ENCODE data around the gene TMEM123. TPM values are rescaled to one million over a fixed set of nuclear protein-coding genes. Genes with fewer than 3 reads are reported as not detected.

Gene TMEM123
- total and polyA plus RNA-seq, 2 of the 13 experiments (the other 11 are each of a cell fraction or from before 2014, with no cell fraction given), result 365 to 2,761 TPM

DNA sequence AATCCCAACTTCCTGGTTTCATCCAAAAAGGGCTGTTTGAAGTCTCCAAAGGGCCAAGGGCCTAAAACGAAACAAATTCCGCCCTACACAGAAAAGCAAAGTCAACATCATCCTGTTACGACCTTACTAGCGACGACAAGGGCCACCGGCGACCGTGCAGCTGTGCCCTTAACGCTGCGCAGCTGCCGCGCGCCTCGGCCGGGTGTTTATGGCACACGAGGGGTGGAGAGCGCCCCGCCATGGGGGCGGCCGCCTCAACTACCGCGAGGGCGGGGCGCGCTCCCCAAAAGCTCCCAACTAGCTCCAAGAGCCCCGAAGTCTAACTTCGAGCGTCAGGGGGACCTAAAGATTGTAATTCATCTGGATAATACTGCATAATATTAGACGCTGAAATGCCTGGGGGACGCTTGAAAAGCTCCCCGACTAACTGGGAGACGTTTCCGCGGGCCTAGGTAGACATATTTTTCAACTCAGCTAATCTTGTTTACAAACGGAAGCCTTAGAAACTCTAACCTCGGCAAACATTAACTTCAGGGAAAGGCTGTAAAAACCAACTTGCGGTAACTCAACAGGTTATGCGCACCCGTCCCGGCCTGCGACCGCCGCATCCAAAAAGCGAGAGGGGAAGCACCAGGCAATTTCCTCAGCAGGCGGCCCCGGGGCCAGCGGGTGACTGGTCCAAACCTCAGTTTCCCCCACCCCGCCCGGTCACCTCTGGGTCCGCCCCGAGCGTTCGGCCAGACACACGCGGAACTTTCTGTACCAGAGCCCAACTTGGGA lies 694 bp downstream of the TMEM123 start (continued):
- TF ChIP-seq ZNF800 (CRISPR knock-in tag; IDR thresholded peaks at IDR 0.05) (peak; percentile 75; the same call in 1 of the 2 replicates), ZNF264 (CRISPR knock-in tag; IDR thresholded peaks at IDR 0.05) (peak; percentile 52), ZNF501 (CRISPR knock-in tag; IDR thresholded peaks at IDR 0.05) (no peak; the same call in 1 of the 2 replicates), CHD2 (IDR thresholded peaks at IDR 0.05; ENCODE audit: low read depth, low read length) (peak; percentile 40; the same call in 1 of the 2 replicates), RORA (CRISPR knock-in tag; IDR thresholded peaks at IDR 0.05) (no peak), MAF1 (CRISPR knock-in tag; IDR thresholded peaks at IDR 0.05; ENCODE audit: borderline replicate concordance) (no peak), ZNF766 (CRISPR knock-in tag; IDR thresholded peaks at IDR 0.05; ENCODE audit: borderline replicate concordance) (no peak), SKIL (CRISPR knock-in tag; IDR thresholded peaks at IDR 0.05; ENCODE audit: borderline replicate concordance) (peak; percentile 81), ZNF749 (CRISPR knock-in tag; IDR thresholded peaks at IDR 0.05; ENCODE audit: borderline replicate concordance) (no peak), KDM6A (CRISPR knock-in tag; IDR thresholded peaks at IDR 0.05; ENCODE audit: low read depth) (no peak), CENPX (CRISPR knock-in tag; IDR thresholded peaks at IDR 0.05) (no peak), ZNF660 (CRISPR knock-in tag; IDR thresholded peaks at IDR 0.05; ENCODE audit: borderline replicate concordance, low read depth) (no peak; the same call in 1 of the 2 replicates), ZFYVE20 (CRISPR knock-in tag; IDR thresholded peaks at IDR 0.05; ENCODE audit: borderline replicate concordance, low read depth) (no peak), ZNF788 (CRISPR knock-in tag; IDR thresholded peaks at IDR 0.05; ENCODE audit: borderline replicate concordance) (no peak; the same call in 1 of the 2 replicates), ZNF354B (CRISPR knock-in tag; IDR thresholded peaks at IDR 0.05) (no peak), CBX2 (IDR thresholded peaks at IDR 0.05; ENCODE audit: low read depth, low read length) (no peak), CBX2 (CRISPR knock-in tag; IDR thresholded peaks at IDR 0.05; ENCODE audit: low read depth) (no peak), ZFP36L1 (CRISPR knock-in tag; IDR thresholded peaks at IDR 0.05) (no peak; the same call in 1 of the 2 replicates), ZNF672 (CRISPR knock-in tag; IDR thresholded peaks at IDR 0.05) (no peak)
- TF ChIP-seq, protein P1, sequence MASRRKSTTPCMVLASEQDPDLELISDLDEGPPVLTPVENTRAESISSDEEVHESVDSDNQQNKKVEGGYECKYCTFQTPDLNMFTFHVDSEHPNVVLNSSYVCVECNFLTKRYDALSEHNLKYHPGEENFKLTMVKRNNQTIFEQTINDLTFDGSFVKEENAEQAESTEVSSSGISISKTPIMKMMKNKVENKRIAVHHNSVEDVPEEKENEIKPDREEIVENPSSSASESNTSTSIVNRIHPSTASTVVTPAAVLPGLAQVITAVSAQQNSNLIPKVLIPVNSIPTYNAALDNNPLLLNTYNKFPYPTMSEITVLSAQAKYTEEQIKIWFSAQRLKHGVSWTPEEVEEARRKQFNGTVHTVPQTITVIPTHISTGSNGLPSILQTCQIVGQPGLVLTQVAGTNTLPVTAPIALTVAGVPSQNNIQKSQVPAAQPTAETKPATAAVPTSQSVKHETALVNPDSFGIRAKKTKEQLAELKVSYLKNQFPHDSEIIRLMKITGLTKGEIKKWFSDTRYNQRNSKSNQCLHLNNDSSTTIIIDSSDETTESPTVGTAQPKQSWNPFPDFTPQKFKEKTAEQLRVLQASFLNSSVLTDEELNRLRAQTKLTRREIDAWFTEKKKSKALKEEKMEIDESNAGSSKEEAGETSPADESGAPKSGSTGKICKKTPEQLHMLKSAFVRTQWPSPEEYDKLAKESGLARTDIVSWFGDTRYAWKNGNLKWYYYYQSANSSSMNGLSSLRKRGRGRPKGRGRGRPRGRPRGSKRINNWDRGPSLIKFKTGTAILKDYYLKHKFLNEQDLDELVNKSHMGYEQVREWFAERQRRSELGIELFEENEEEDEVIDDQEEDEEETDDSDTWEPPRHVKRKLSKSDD (CRISPR knock-in tag; IDR thresholded peaks at IDR 0.05; ENCODE audit: low read depth), result 0 out of 2 replicates have a peak, but pooled peaks have one; percentile 22

Data from HepG2 (cell line).